ENCODE results near the gene GZMH.

The GZMH gene

GRCh38 chr14:24613241-24613640 is 3.8 kb upstream of the GZMH start:
- Histone ChIP-seq H3K36me3 (ENCODE audit: low read depth) (no peaks in the 10 kb centered on the region), H3K27ac (ENCODE audit: poor library complexity, severe bottlenecking) (no peak overlapping the region), H3K27me3 (ENCODE audit: insufficient read depth, poor library complexity, severe bottlenecking) (no peaks in the 10 kb centered on the region), H3K9me3 (ENCODE audit: severe bottlenecking) (no peaks in the 10 kb centered on the region), H3K4me1 (ENCODE audit: insufficient read depth, poor library complexity, severe bottlenecking) (no peaks in the 10 kb centered on the region), H3K4me3 (ENCODE audit: severe bottlenecking) (no peak overlapping the region)
- DNase-seq (ENCODE audit: low spot score): no peak
- no peak for TF ChIP-seq CTCF (IDR thresholded peaks at IDR 0.05; ENCODE audit: poor library complexity, severe bottlenecking)
- ATAC-seq (ENCODE audit: low read depth): peak; percentile 47; the same call in 2 of the 3 replicates

- Histone ChIP-seq H3K9me3 (ENCODE audit: severe bottlenecking) (no peaks in the 10 kb centered on the region), H3K27ac (ENCODE audit: poor library complexity, severe bottlenecking) (no peak overlapping the region), H3K4me3 (ENCODE audit: severe bottlenecking) (no peak overlapping the region), H3K36me3 (ENCODE audit: low read depth) (no peaks in the 10 kb centered on the region), H3K4me1 (ENCODE audit: insufficient read depth, poor library complexity, severe bottlenecking) (no peaks in the 10 kb centered on the region), H3K27me3 (ENCODE audit: insufficient read depth, poor library complexity, severe bottlenecking) (no peaks in the 10 kb centered on the region)
- DNase-seq (ENCODE audit: low spot score) (no peak), ATAC-seq (ENCODE audit: low read depth) (peak; percentile 35; the same call in 1 of the 3 replicates)
- no peak for TF ChIP-seq CTCF (IDR thresholded peaks at IDR 0.05; ENCODE audit: poor library complexity, severe bottlenecking)
These were observed 2.7 kb upstream of the GZMH start for GRCh38 chr14:24612196-24612595.

GRCh38 chr14:24607635-24608514 is 1.6 kb downstream of the GZMH start:
- Histone ChIP-seq H3K4me1 (ENCODE audit: insufficient read depth, poor library complexity, severe bottlenecking) (no peaks in the 10 kb centered on the region), H3K27me3 (ENCODE audit: insufficient read depth, poor library complexity, severe bottlenecking) (no peaks in the 10 kb centered on the region), H3K9me3 (ENCODE audit: severe bottlenecking) (no peaks in the 10 kb centered on the region), H3K27ac (ENCODE audit: poor library complexity, severe bottlenecking) (no peak overlapping the region), H3K36me3 (ENCODE audit: low read depth) (no peaks in the 10 kb centered on the region), H3K4me3 (ENCODE audit: severe bottlenecking) (no peak overlapping the region)
- ATAC-seq (ENCODE audit: low read depth): no peak
- no peak for TF ChIP-seq CTCF (IDR thresholded peaks at IDR 0.05; ENCODE audit: poor library complexity, severe bottlenecking)
- DNase-seq (ENCODE audit: low spot score): no peak

- no peak for TF ChIP-seq CTCF (IDR thresholded peaks at IDR 0.05; ENCODE audit: poor library complexity, severe bottlenecking)
- no peak overlapping the region for H3K4me3 ChIP-seq (ENCODE audit: severe bottlenecking)
- H3K4me1 ChIP-seq (ENCODE audit: insufficient read depth, poor library complexity, severe bottlenecking): no peaks in the 10 kb centered on the region
- H3K27ac ChIP-seq (ENCODE audit: poor library complexity, severe bottlenecking): no peak overlapping the region
- ATAC-seq (ENCODE audit: low read depth) (no peak), DNase-seq (ENCODE audit: low spot score) (no peak)
- no peaks in the 10 kb centered on the region for H3K9me3 ChIP-seq (ENCODE audit: severe bottlenecking)
- H3K27me3 ChIP-seq (ENCODE audit: insufficient read depth, poor library complexity, severe bottlenecking): no peaks in the 10 kb centered on the region
- H3K36me3 ChIP-seq (ENCODE audit: low read depth): no peaks in the 10 kb centered on the region
These were observed 2.4 kb downstream of the GZMH start for GRCh38 chr14:24607081-24607480.

- Histone ChIP-seq H3K27ac (ENCODE audit: poor library complexity, severe bottlenecking) (no peak overlapping the region), H3K4me1 (ENCODE audit: insufficient read depth, poor library complexity, severe bottlenecking) (no peaks in the 10 kb centered on the region), H3K4me3 (ENCODE audit: severe bottlenecking) (no peak overlapping the region), H3K36me3 (ENCODE audit: low read depth) (no peaks in the 10 kb centered on the region), H3K27me3 (ENCODE audit: insufficient read depth, poor library complexity, severe bottlenecking) (no peaks in the 10 kb centered on the region), H3K9me3 (ENCODE audit: severe bottlenecking) (no peaks in the 10 kb centered on the region)
- no peak for DNase-seq (ENCODE audit: low spot score)
- TF ChIP-seq CTCF (IDR thresholded peaks at IDR 0.05; ENCODE audit: poor library complexity, severe bottlenecking): no peak
- ATAC-seq (ENCODE audit: low read depth): no peak
These were observed 3.2 kb downstream of the GZMH start for GRCh38 chr14:24606297-24606696.

All from RWPE2 (cell line).